ENCODE data around the gene MSL1. TPM values are rescaled to one million over a fixed set of nuclear protein-coding genes. Genes with fewer than 3 reads are reported as not detected.
A peak's percentile ranks its signal among the peaks of the same experiment; 100 is the strongest.

Gene MSL1
- total and polyA plus RNA-seq, 10 donors, result 52.6 to 154 (median 120) TPM

DNA sequence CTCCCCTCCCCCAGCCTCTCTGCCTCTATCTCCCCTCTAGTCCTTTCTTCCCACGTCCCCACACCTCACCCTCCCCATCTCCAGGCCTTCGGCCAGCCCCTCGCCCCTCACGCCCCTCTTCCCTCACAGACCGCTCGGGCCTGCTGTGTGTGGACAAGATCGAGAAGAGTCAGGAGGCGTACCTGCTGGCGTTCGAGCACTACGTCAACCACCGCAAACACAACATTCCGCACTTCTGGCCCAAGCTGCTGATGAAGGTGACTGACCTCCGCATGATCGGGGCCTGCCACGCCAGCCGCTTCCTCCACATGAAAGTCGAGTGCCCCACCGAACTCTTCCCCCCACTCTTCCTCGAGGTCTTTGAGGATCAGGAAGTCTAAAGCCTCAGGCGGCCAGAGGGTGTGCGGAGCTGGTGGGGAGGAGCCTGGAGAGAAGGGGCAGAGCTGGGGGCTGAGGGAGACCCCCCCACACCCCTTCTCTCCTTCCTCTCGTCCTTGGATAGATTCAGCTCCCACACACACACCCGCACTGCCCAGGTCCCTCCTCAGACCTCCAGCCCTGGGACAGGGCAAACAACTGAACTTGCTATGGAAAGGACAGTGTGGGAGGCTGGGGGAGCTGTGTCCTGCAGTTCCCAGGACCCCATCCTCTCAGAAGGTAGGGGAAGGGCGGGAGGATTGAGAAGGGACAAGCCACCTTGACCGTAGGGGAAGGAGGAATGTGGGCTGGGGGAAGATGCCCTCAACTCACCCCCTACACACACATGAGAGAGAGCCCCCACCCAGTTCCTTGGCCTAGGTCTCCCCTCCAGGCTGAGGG lies 32.5 kb upstream of the MSL1 start:
- Histone ChIP-seq H3K4me1 (peaks cover 0 to 46% (median 14%) of the 10 kb centered on the region in 6 donors), H3K27me3 (replicated peaks in 1 of 7) (no peaks in the 10 kb centered on the region), H3K9me3 (no peaks in the 10 kb centered on the region), H3K36me3 (peaks cover 0 to 100% (median 60%) of the 10 kb centered on the region in 6 donors), H3K4me3 (no peak overlapping the region), H3K27ac (peak overlapping the region in 4 of 8 donors; percentile 33 to 55 (median 42))
- no peak for DNase-seq
- intact Hi-C loops (cut with DNase I; ENCODE audit: low total_unique reads), result no loop called here
- TF ChIP-seq POLR2A (IDR thresholded peaks at IDR 0.05) (no peak), POLR2AphosphoS5 (IDR thresholded peaks at IDR 0.05) (no peak)
- TF ChIP-seq, protein P1, sequence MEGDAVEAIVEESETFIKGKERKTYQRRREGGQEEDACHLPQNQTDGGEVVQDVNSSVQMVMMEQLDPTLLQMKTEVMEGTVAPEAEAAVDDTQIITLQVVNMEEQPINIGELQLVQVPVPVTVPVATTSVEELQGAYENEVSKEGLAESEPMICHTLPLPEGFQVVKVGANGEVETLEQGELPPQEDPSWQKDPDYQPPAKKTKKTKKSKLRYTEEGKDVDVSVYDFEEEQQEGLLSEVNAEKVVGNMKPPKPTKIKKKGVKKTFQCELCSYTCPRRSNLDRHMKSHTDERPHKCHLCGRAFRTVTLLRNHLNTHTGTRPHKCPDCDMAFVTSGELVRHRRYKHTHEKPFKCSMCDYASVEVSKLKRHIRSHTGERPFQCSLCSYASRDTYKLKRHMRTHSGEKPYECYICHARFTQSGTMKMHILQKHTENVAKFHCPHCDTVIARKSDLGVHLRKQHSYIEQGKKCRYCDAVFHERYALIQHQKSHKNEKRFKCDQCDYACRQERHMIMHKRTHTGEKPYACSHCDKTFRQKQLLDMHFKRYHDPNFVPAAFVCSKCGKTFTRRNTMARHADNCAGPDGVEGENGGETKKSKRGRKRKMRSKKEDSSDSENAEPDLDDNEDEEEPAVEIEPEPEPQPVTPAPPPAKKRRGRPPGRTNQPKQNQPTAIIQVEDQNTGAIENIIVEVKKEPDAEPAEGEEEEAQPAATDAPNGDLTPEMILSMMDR (IDR thresholded peaks at IDR 0.05 in 8 of 11, conservative IDR thresholded peaks at IDR 0.05 in 3 of 11), result no peak
- 82 to 93% (median 85%) methylated on average over 26 of the region's 26 CpGs for WGBS, 5 donors

DNA sequence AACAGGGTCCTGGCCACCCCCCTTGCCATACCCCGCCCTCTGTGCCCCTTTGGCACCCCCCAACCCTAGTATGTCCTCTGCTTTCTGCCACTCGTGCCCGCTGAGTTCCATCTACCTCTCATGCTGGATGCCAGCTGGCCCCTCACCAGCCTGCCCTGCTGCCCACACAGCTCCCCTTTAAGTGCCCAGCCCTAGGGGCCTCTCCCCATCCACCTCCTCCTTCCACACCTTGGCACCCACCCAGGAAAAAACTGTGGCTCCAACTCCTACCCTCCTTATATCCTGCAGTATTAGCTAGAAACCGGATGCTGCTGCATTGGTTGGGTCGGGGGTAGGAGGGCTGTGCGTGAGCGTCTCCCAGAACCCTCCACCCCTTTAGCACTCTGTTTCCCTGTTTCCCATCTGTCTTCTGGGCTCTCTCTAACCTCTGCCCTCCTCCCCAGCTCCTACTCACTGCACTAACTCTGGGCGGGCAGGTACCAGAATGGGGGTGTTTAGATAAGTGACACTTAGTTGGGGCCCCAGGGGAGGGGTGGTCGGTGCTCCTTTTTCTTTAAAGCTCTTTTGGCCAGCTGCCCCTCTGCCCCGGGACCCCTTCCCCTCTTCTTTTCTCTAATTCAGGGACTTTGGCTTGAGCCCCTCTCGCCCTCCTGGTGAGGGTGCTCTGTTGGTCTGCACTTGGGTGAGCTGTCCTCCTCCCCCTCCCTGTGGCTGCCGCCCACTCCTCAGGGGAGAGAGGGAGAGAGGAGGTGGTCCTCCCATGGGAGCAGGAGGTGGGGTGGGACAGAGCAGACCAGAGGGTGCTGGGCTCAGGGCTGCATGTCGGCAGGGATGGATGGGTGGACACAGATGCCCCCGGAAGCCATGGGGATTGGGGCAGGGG lies 31.3 kb upstream of the MSL1 start:
- Histone ChIP-seq H3K4me3 (no peak overlapping the region), H3K27ac (peak overlapping the region in 6 of 8 donors; percentile 8 to 55 (median 36)), H3K4me1 (peaks cover 9 to 58% (median 26%) of the 10 kb centered on the region in 6 donors), H3K36me3 (peaks cover 0 to 100% (median 56%) of the 10 kb centered on the region in 6 donors), H3K27me3 (replicated peaks in 1 of 7) (no peaks in the 10 kb centered on the region), H3K9me3 (no peaks in the 10 kb centered on the region)
- WGBS, 5 donors, result 73 to 87% (median 80%) methylated on average over 12 to 14 of the region's 14 CpGs
- TF ChIP-seq POLR2A (IDR thresholded peaks at IDR 0.05), result no peak
- no peak for TF ChIP-seq POLR2AphosphoS5 (IDR thresholded peaks at IDR 0.05)
- TF ChIP-seq, protein P1 (IDR thresholded peaks at IDR 0.05 in 8 of 11, conservative IDR thresholded peaks at IDR 0.05 in 3 of 11), result no peak
- intact Hi-C loops (cut with DNase I; ENCODE audit: low total_unique reads), result no loop called here
- no peak for DNase-seq

DNA sequence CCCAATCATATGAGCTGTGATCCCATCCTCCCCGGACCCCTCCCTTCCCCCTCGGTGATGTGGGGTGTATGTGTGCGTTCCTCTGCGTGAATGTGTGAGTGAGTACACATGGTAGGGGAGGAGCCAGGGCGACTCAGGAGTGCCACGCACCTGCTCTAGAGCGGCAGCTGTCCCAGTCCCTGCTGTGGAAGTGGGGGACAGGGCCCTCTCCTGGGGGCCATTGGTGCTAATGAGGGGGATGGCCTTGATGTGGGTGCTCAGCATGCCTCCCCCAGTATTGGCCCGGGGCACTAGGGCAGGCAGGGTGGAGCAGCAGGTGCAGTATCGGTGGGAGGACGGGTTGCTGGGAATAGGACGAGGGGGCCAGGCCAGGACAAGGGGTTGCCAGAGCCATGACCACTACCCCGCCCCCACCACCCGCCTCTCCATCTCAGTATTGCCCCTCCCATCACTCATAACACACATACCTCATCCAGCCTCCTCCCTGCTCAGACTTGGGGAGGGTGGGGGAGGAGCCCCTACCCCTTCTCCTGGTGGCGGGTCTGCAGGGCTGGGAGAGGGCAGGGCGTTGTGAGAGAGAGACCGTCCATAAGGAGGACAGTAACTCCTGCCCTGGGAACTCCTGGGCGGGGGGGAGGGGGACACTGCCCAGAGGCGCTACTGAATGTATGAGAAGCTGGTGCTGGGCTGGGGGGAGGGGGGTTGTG lies 29.9 kb upstream of the MSL1 start:
- Histone ChIP-seq H3K9me3 (no peaks in the 10 kb centered on the region), H3K4me3 (no peak overlapping the region), H3K4me1 (peaks cover 23 to 63% (median 37%) of the 10 kb centered on the region in 6 donors), H3K27ac (peak overlapping the region in 4 of 8 donors; percentile 55 to 92 (median 90)), H3K27me3 (replicated peaks in 1 of 7) (no peaks in the 10 kb centered on the region), H3K36me3 (peaks cover 0 to 100% (median 49%) of the 10 kb centered on the region in 6 donors)
- 81 to 88% (median 84%) methylated on average over 17 to 18 of the region's 18 CpGs for whole genome bisulfite sequencing, 5 donors
- TF ChIP-seq POLR2A (IDR thresholded peaks at IDR 0.05), result no peak
- peak; percentile 9 to 66 (median 34) for TF ChIP-seq POLR2AphosphoS5 (IDR thresholded peaks at IDR 0.05)
- intact Hi-C loops (cut with DNase I; ENCODE audit: low total_unique reads), result no loop called here
- no peak for DNase-seq

DNA sequence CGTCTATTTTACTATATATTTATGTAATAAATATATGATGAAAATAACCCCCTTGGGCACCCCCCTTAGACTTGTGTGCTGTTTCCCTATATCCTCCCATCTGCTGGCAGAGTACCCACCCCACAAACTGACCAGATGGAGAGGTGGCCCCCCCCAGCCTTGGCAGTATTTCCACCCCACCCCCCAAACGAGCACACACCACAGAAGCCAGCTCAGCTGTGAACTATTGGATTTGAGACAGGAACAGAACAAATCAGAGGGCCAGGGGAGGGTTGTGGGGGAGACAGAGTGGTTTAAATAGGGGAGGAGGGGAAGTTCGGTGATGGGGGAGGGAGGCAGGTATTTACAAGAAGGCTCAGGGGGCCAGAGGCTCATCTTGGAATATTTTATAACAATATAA lies 29.2 kb upstream of the MSL1 start:
- no peak for TF ChIP-seq POLR2A (IDR thresholded peaks at IDR 0.05)
- no peak for TF ChIP-seq POLR2AphosphoS5 (IDR thresholded peaks at IDR 0.05)
- TF ChIP-seq, protein P1 (IDR thresholded peaks at IDR 0.05 in 8 of 11, conservative IDR thresholded peaks at IDR 0.05 in 3 of 11), result no peak
- Histone ChIP-seq H3K4me3 (no peak overlapping the region), H3K4me1 (peaks cover 30 to 70% (median 44%) of the 10 kb centered on the region in 6 donors), H3K9me3 (no peaks in the 10 kb centered on the region), H3K27me3 (replicated peaks in 1 of 7) (no peaks in the 10 kb centered on the region), H3K36me3 (peaks cover 0 to 100% (median 44%) of the 10 kb centered on the region in 6 donors), H3K27ac (peak overlapping the region in 5 of 8 donors; percentile 4 to 92 (median 88))
- DNase-seq, result no peak
- 51 to 73% (median 53%) methylated on average over 3 of the region's 3 CpGs for WGBS, 5 donors
- intact Hi-C loops (cut with DNase I; ENCODE audit: low total_unique reads), result no loop called here
